NT2/D1 (cell line): ENCODE data around the gene GOLGB1.

Source experiments
- SUZ12 ChIP-seq: IDR thresholded peaks from 2 replicates; pipeline ENCODE4 v1.6.1; 2011; ENCODE audit not compliant: insufficient read length, insufficient read depth; ENCODE audit errors: extremely low read depth
- ZNF274 ChIP-seq: IDR thresholded peaks from 2 replicates; pipeline ENCODE4 v1.6.1; 2011; ENCODE audit warnings: mild to moderate bottlenecking, low read depth, low read length

DNA sequence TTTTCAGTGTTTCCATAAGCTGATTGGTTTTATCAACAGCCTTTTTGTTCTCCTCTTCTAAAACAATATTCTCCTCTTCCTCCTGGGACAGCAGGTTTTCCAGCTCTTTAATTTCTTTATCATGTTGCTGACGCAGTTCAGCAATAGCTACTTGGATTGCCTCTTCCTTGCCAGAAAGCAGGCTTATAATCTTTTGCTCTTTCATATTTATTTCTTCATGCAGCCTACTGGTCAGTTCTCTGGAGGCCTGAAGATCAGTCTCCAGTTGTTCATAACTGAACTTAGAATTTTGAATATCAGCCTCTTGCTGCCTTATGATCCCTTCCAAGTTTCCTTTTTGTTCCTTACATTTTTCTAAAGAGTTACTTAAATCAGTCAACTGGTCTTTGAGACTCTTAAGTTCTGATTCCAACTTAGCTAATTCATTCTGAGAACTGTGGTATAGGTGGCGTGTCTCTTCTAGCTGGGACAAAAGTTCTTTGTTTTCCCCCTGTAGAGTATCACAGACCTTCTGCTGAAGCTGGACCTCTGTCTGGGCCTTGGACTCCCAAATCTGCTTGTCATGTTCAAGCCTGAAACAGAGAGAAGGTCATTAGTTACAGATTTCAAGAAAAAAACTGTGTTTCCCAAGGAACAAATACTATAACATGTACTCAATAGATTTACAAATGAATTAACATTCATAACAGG is 57.4 kb downstream of the GOLGB1 start:
- TF ChIP-seq SUZ12 (no peak), ZNF274 (no peak)
